T1000 (cell line): ENCODE data around the gene NTRK2.

ENCODE experiments used
- DNase-seq: peaks from one replicate; lab custom pipeline; 2025; ENCODE audit warnings: mixed read lengths; lab: John Stamatoyannopoulos, UW

The NTRK2 gene

GRCh38 chr9:84818791-84819190, 149.3 kb downstream of the NTRK2 start:
- no peak for DNase-seq

GRCh38 chr9:84819491-84819991, 150.0 kb downstream of the NTRK2 start:
- DNase-seq: no peak

GRCh38 chr9:84821431-84821830, 151.9 kb downstream of the NTRK2 start:
- DNase-seq: no peak

DNA sequence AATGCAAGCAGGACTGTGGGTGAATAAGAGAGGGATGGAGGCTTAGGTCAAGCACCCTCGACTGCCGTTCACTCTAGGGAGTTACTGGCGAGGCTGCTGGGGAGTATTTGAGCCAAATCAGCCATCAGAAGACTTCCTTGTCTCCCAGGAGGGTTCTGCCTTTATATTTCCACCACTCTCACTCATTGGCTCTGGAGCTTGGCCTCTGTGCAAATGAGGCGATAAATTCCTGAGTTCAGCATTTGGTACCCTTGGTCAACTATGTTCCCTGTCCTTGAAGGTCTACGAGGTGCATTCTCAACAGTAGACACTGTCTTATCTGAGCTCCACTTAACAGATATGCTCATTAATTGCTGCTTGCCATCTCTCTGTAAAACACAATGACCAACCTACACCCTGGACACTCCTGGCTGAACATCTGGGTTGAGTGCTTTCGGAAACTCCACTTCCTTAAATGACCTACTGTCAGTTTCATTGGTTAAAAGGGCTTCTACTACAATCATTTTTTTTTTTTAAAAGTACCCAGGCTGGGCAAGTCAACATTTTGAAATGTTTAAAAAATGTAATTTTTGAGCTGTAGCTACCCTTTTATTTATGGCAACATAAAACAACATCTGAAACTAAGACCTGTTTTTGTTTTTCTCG, 153.2 kb downstream of the NTRK2 start:
- no peak for DNase-seq

GRCh38 chr9:84823421-84824271, 154.1 kb downstream of the NTRK2 start:
- no peak for DNase-seq

- DNase-seq: no peak
Observed at GRCh38 chr9:84827216-84827765, 157.8 kb downstream of the NTRK2 start.

DNA sequence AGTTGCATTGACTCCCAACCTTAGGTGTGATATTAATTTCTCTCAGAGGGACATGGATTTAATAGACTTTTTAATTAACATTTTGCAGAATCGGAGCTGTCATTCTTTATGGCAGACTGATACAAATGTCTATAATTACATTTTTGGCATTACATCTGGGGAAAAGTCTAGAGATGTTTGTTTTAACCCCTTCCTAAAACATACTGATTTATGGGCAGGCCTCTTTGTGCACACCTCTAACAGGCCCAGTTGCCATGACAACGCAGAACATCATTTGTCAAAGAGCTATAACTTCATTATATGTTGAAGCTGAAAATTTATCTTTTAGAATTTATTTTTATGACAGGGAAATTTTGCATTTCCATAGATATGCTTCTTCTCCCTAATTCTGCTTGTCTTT, 158.5 kb downstream of the NTRK2 start:
- DNase-seq: no peak

- DNase-seq: no peak
Observed at GRCh38 chr9:84829471-84829870, 159.9 kb downstream of the NTRK2 start.

DNA sequence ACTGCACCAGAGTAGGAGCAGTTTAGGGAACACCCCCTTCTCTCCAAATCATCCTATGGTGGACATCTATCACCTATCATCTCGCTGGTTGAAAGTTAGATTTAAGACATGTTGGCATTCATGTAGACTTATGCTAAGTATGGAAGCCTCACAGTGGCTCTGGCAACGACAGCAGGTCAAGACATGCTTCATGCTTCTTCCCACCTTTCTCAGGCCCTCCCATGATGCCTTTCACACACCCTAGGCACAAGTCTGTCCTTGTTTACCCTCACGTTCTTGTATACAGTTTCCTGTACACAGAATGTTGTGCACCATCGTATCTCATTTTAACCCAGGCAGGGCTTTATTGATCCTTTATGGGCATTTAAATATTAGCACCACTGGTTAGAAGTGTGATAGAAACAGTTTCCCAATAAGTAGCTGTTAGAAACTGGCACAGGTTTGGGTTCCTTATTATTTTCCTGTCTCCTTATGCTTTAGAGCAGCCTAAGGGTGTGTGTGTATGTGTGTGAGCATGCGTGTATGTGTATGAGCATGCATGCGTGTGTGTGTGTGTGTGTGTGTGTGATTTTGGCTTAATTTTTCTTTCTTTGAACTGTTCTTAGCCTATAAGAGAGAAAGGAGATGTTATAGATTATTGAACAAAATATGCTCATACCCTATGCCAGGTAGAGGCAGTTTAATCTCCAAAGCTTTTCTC, 160.6 kb downstream of the NTRK2 start:
- DNase-seq: no peak

GRCh38 chr9:84831377-84831776, 161.8 kb downstream of the NTRK2 start:
- DNase-seq: no peak

- no peak for DNase-seq
Observed at GRCh38 chr9:84832453-84832852, 162.9 kb downstream of the NTRK2 start.

DNA sequence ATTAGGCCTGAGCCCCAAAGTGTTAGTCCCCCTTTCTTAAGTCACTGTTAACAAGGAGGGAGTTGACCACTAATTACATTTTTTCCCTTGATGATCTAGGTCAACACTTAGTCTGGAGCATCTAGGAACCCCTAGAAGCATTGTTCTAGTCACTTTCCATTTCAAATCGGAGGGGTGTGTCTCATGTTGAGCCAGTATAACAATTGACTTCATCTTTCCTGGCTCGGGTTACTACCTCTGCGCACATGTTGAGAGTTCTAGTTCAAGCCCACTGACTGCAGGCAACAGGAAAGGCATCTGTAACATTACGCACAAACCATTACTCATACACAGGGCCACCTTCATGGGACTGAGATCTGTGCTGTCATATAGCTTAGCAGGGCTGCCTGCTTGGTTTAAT, 164.9 kb downstream of the NTRK2 start:
- no peak for DNase-seq

GRCh38 chr9:84835745-84836144, 166.2 kb downstream of the NTRK2 start:
- no peak for DNase-seq

- DNase-seq: no peak
Observed at GRCh38 chr9:84838879-84839278, 169.3 kb downstream of the NTRK2 start.

GRCh38 chr9:84839541-84839940, 170.0 kb downstream of the NTRK2 start:
- no peak for DNase-seq

DNA sequence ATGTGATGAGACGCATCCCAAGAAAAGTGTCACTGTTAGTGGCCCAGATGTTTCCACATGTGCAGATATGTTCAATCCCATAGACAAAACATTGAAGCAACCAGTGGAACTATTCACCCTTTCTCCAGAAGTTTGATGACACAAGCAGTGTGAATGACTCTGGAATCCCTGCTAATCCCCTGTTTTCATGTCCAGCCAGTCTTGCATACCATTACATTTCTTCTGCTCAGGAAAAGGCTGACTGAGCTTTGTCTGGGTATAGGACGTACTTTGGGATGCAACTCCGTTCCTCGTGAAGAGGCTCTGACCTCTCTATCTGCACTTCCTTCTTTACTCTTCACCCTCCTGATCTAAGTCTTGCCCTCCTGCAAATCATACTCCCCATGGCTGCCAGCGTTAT, 172.4 kb downstream of the NTRK2 start:
- DNase-seq: no peak

DNA sequence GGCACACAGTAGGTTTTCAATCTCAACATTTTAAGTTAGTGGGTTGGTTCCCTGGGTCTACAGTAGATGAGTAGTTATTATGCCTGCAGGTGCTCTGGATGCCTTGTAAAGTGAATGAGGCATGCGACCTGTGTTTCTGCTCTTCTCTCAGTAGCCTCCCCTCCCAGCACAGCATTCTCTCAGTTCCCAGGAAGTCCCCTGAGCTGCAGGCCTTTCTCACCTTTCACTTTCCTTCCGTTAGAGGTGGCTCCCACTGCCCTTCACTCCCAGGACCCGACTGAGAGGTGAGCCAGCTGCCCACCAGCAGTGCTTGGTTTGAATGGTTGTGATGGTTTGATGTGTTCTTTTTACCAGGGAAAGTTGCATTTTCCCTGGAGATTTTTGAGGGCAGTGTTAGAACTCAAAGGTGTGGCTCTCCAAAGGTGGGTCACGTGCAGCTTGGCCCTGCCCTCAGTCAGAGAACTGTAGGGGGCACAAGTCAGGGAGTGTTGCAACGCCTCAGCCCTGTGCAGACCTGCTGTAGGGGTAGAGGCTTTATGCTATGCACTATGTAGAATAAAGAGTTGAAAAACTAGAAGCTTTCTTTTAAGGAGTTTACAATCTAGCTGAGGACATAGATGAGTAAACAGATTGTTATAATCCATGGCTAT, 173.8 kb downstream of the NTRK2 start:
- DNase-seq: no peak

GRCh38 chr9:84845956-84846900, 176.7 kb downstream of the NTRK2 start:
- no peak for DNase-seq

DNA sequence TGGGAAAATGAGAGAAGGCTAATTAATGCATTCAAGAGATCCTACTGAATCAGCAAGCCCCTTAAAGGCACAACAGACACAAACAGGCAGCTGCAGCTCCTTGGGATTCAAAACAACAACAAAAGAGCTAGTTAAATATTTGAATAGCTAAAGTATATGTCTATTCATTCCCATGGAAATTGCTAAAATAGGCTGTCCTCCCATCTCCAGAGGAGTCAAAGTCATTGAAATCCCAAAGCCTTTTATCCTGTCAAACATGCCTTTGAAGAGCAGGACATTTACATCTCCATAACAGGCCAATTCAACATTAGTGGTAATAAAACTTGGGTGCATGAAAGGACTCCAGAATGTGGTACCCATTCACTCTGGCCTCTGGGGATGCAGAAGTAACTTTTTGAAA, 177.4 kb downstream of the NTRK2 start:
- no peak for DNase-seq

DNA sequence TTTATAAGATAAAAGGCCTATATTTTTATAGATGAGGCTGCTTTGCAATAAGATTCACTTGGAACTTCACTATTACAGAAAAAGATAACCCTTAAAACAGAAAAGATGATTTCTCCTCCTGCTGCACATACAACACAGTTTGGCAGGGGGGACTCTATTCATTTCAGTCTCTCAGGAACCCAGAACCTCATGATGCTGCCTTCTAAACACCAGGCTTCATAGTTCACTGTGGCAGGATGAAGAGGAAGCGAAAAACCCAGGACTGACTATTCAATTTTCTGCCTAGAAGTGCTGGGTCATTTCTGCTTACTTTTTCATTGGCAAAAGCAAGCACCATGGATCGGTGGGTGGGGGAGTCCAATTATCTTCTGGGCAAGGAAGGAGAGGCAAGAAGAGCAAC, 179.5 kb downstream of the NTRK2 start:
- DNase-seq: no peak
